Lower leg skin (tissue), 3 donors: ENCODE data around the gene ROBO1.

Experiments
- POLR2A ChIP-seq, 2 donors: fragments of 450-650 bp; IDR thresholded peaks; one replicate each; pipeline ENCODE4 v1.6.1; 2016 to 2017; ENCODE audit warnings: antibody characterized with exemption in 2 of 2, mild to moderate bottlenecking in 1 of 2, moderate library complexity in 1 of 2
- TF ChIP-seq, protein P1 (sequence below), 3 donors: fragments of 450-650 bp; IDR thresholded peaks; one replicate each; pipeline ENCODE4 v1.5.1; 2016; ENCODE audit warnings: antibody characterized with exemption in 3 of 3, mild to moderate bottlenecking in 3 of 3, moderate library complexity in 2 of 3

DNA sequence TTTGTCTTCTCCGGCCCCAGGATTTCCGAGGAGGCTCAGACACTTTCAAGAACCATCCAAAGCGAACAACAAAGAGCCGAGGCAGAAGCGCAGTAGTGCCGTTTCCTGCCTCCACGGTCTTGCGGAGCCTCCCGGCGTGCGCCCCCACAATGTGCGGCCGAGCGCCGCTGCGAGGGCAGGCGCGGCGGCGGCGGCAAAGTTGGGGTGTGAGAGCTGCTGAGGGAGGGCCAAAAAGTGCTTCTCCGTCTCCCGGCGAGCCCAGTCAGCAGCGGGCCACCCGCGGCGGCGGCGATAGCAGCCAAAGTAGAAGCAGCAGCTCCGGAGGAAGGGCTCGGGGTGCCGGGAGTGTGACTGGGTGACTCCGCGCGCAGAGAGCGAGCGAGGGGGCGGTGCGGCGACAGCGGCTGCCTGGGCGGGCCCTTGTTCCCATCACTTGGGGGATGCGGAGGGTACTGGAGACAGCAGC is 749.1 kb downstream of the ROBO1 start:
- TF ChIP-seq, protein P1, sequence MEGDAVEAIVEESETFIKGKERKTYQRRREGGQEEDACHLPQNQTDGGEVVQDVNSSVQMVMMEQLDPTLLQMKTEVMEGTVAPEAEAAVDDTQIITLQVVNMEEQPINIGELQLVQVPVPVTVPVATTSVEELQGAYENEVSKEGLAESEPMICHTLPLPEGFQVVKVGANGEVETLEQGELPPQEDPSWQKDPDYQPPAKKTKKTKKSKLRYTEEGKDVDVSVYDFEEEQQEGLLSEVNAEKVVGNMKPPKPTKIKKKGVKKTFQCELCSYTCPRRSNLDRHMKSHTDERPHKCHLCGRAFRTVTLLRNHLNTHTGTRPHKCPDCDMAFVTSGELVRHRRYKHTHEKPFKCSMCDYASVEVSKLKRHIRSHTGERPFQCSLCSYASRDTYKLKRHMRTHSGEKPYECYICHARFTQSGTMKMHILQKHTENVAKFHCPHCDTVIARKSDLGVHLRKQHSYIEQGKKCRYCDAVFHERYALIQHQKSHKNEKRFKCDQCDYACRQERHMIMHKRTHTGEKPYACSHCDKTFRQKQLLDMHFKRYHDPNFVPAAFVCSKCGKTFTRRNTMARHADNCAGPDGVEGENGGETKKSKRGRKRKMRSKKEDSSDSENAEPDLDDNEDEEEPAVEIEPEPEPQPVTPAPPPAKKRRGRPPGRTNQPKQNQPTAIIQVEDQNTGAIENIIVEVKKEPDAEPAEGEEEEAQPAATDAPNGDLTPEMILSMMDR (IDR thresholded peaks at IDR 0.05): no peak
- no peak for TF ChIP-seq POLR2A (IDR thresholded peaks at IDR 0.05)
